ES-I3 (cell line): Measurements from ENCODE around the gene FITM1.

Experiments used
- H3K36me3 ChIP-seq: 2 replicates; pipeline ENCODE4 v1.6.1; 2013; ENCODE audit warnings: mild to moderate bottlenecking, low read length, control low read depth, moderate library complexity; ENCODE audit not compliant: insufficient read depth
- H3K4me1 ChIP-seq: 2 replicates; pipeline ENCODE4 v1.6.1; 2013; ENCODE audit warnings: mild to moderate bottlenecking, control low read depth, low read length; ENCODE audit not compliant: insufficient read depth
- H3K9ac ChIP-seq: 2 replicates; pipeline ENCODE4 v1.6.1; 2013; ENCODE audit warnings: low read depth, mild to moderate bottlenecking, low read length, moderate library complexity
- H3K9me3 ChIP-seq: 2 replicates; pipeline ENCODE4 v1.6.1; 2013; ENCODE audit warnings: mild to moderate bottlenecking, low read length, moderate library complexity; ENCODE audit not compliant: control insufficient read depth, insufficient read depth

The FITM1 gene

DNA sequence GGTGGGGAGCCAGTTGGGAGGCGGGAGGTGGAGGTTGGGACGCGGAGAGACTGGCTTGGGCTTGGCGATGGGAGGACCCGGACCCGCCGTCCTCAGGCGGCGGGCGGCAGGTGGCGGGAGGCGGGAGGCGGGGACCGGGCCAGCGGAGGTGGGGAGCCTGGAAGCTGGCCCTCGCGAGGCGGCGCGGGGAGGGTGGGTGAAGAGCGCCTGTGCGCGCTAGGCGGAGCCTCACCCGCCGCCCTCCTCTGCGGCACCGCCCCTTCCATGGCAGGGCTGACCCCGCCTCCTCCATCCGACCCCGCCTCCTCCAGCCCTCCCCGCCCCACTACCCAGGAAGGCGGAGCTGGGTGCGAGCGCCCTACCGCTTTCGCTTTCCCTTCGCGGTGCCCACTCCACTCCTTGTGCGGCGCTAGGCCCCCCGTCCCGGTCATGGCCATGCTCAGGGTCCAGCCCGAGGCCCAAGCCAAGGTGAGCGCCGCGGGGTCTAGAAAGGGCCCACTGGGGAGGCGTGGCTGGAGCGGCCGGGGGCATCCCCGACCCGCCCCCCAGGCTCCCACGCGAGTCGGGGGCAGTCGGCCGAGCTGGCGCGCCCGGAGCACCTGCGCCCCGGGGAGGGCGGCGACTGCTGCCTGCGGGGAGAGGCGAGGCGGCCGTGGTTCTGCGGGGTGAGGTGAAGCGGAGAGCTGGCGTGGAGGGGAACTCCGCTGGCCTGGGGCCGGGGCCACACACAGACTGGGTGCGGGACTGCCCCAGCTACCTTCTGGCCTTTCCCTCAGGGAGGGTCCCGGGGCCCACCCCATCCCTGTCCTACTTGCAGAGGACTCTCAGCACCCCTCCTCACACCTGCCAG, 5.6 kb downstream of the FITM1 start, which contains the start of gene PSME1:
PSME1 (plus strand) TSS at position 361 of the 850 bp plus-strand sequence; CDS start at position 430, 69 bp downstream.
- no peaks in the 10 kb centered on the region for H3K9me3 ChIP-seq
- no peaks in the 10 kb centered on the region for H3K36me3 ChIP-seq
- no peaks in the 10 kb centered on the region; the same call in 1 of the 2 replicates for H3K4me1 ChIP-seq
- H3K9ac ChIP-seq: peak within 1 kb of the TSS; percentile 88

DNA sequence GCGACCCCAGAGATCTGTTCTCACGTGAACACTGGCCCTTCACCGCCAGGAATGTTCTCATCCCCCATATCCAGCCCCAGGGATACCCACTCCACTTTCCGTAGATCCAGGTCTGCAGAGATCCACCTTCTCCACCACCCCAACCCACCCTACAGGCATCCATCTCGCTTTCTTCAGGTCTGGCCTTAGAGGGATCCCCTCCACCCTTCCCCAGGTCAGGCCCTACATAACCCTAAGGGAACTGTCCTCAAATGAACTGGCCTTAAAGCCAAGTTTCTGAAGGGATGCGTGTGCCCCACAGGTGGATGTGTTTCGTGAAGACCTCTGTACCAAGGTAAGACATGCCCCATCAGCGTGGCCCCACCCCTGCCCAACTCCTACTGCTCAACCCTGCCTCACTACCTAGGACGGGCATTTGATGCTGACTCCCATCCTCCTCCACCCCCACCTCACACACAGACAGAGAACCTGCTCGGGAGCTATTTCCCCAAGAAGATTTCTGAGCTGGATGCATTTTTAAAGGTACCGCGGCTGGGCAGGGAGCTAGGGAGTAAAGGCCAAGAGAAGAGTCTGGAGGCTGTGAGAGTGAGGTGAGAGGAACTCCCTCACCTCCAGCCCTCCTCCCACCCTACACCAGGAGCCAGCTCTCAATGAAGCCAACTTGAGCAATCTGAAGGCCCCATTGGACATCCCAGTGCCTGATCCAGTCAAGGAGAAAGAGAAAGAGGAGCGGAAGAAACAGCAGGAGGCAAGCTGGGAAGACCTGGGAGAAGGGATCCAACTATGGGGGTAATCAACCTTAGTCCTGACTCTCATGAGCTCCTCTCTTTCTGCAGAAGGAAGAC, 6.4 kb downstream of the FITM1 start:
- no peaks in the 10 kb centered on the region for H3K36me3 ChIP-seq
- no peaks in the 10 kb centered on the region for H3K9me3 ChIP-seq
- peak overlapping the region; percentile 88 for H3K9ac ChIP-seq
- H3K4me1 ChIP-seq: no peaks in the 10 kb centered on the region; the same call in 1 of the 2 replicates

DNA sequence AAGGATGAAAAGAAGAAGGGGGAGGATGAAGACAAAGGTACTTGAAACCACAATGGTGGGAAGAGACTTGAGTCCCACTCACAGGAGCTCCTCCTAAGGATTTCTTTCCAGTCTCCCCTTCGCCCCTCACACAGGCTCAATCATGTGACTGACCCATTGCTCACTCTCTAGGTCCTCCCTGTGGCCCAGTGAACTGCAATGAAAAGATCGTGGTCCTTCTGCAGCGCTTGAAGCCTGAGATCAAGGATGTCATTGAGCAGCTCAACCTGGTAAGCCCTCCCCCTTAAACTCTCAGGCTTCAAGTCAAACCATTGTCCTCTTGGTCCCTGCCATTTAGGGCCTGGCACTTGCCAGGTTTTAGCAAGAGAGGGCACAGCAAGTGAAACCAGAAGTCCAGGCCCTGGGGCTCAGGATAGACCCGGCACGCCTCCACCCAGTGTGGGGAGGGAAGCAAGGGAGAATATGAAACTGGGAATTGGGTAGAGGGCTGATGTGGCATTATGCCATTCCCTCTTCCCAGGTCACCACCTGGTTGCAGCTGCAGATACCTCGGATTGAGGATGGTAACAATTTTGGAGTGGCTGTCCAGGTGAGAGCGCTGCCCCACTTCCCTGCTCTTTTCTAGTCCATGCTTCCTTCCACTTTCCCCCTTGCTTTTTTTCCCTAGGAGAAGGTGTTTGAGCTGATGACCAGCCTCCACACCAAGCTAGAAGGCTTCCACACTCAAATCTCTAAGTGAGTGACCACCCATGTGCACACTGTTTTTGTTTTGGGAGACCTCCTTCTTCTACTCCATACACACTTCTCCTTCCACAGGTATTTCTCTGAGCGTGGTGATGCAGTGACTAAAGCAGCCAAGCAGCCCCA, 7.3 kb downstream of the FITM1 start:
- Histone ChIP-seq H3K4me1 (no peaks in the 10 kb centered on the region; the same call in 1 of the 2 replicates), H3K36me3 (no peaks in the 10 kb centered on the region), H3K9ac (no peak overlapping the region), H3K9me3 (no peaks in the 10 kb centered on the region)

DNA sequence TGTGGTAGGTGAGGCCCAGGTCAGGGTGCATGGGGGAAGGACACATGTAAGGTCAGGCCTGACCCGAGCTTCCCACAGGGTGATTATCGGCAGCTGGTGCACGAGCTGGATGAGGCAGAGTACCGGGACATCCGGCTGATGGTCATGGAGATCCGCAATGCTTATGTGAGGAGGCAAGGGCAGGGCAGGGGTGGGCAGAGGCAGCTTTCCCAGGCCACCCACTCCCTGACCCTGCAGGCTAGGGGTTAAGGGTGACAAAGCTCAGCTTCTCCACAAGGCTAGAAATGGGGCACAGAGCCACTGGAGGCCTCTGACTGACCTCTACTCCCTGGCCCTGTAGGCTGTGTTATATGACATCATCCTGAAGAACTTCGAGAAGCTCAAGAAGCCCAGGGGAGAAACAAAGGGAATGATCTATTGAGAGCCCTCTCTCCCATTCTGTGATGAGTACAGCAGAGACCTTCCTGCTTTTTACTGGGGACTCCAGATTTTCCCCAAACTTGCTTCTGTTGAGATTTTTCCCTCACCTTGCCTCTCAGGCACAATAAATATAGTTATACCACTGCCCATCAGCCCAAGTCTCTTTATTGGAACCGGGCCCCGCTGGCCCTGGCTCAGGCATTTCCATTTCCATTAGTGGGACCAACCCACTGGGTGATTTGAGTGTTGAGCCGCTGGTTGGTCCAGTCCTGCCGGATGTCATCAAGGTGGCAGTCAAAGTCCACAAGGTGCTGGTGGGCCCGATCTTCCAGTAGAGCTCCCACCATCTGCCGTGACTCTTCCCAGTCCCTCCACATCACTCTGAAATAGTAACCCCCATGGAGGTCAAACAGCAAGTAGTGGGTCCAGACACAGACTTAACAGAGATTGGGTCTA, 8.2 kb downstream of the FITM1 start:
- no peak overlapping the region for H3K9ac ChIP-seq
- no peaks in the 10 kb centered on the region for H3K9me3 ChIP-seq
- no peaks in the 10 kb centered on the region for H3K36me3 ChIP-seq
- no peaks in the 10 kb centered on the region; the same call in 1 of the 2 replicates for H3K4me1 ChIP-seq

DNA sequence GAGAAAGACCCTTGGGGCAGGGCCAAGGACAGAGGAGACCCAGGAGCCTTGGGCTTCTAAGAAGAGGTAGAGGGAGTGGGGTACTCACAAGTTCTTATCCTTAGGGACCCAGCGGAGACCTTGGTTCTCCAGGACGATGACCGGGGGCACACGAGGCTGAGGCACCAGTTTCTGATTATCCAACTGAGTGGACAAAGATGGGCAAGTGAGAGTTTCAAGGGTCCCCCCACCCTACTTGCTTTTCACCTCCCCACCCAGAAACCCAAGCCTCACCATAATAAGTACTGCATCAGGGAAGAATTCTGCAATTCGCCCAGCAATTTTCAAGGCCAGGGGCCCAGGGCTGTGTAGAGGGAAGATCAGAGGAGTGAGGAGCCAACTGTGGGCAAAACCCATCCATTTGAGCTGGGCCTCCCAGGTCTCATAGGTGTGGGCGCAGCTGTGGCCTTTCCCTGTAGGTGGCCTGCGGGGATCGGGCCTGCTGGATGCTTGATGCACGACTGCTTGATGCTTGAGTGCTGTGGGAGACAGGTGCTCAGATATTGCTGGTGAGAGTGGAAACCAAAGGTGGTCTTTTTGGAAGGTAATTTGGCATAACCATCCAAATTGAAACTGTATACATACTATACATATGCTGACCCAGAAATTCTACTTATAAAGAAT, 8.9 kb downstream of the FITM1 start:
- Histone ChIP-seq H3K36me3 (peaks cover 2% of the 10 kb centered on the region; the same call in 1 of the 2 replicates), H3K4me1 (no peaks in the 10 kb centered on the region; the same call in 1 of the 2 replicates), H3K9me3 (no peaks in the 10 kb centered on the region), H3K9ac (no peak overlapping the region)

DNA sequence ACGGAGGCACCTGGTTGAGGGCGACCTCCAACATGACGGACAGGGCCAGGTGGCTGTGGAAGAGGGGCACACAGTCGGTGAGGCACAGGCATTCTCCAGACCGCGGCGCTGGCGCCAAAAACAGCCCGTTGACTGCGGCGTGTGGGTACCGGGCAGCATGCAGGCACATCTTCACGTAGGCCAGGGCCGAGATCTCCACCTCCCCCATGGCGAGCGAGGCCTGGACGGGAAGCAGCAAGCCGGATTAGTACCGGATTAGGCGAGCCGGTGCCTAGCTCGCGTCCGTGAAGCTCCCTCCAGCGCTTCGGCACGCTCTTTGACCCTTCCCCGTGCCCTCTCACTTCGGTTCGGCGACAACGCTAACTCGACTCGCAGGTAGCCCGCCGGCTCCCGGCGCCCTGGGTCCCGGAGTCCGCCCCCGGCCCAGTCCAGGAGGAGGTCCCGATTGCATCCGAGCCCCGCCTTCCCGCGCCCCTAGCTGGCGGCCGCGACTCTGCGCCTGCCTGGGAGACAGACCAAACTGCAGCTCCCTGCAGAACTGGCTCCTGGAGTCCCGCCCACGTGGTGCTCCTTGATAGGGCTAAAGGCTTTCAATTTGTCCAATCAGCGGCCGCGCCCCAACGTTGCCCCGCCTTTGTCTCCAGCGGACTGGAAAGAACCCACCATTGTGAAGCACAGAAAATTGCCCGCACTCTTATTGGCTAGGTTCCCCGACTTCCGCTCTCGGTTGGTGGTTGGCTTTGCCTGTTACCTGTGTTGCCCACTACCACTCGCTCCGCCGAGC, 10.8 kb downstream of the FITM1 start, which contains the start of gene EMC9:
EMC9 (minus strand) TSS at position 495 of the 784 bp plus-strand sequence; CDS start at position 208, 287 bp downstream.
- Histone ChIP-seq H3K4me1 (no peaks in the 10 kb centered on the region; the same call in 1 of the 2 replicates), H3K9ac (peak within 1 kb of the TSS; percentile 89), H3K9me3 (no peaks in the 10 kb centered on the region), H3K36me3 (peaks cover 2% of the 10 kb centered on the region; the same call in 1 of the 2 replicates)

DNA sequence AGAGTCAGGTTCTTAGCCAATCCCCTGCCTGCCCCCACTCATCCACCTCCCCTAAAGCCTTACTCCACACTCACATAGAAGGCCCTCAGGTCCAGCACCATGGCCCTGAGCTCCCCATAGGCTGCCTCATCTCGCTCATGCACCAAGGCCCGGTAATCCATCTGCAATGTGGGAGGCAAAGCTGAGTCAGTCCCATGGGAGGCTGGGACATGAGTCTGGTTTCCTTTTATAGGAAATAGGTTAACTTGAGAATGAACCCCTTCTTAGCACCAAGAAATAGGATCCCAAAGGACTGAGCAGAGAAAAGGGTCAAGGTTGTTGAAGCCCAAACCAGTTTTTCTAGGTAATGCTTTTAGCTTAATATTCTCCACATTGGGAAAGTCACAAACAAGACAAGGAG, 13.1 kb downstream of the FITM1 start:
- Histone ChIP-seq H3K36me3 (peaks cover 2% of the 10 kb centered on the region; the same call in 1 of the 2 replicates), H3K9ac (no peak overlapping the region), H3K4me1 (peaks cover 5% of the 10 kb centered on the region; the same call in 1 of the 2 replicates), H3K9me3 (no peaks in the 10 kb centered on the region)

DNA sequence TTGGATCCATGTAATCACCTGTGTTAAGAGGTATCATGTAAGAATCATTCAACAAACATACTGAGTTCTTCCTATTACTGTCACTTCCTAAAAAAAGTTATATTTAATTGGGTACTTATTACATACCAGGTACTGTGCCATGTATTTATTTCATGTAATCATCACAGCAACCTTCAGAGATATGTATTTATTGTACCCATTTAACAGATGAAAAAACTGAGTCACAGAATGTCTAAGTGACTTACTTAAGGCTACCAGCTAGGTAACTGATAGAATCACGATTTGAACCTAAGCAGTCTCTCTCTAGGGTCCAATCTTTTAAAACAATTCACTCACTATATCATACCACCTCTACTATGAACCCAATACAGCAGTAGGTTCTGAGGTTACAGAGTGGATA, 14.0 kb downstream of the FITM1 start:
- no peak overlapping the region for H3K9ac ChIP-seq
- peaks cover 6% of the 10 kb centered on the region; the same call in 1 of the 2 replicates for H3K4me1 ChIP-seq
- H3K9me3 ChIP-seq: no peaks in the 10 kb centered on the region
- H3K36me3 ChIP-seq: peaks cover 6% of the 10 kb centered on the region; the same call in 1 of the 2 replicates

DNA sequence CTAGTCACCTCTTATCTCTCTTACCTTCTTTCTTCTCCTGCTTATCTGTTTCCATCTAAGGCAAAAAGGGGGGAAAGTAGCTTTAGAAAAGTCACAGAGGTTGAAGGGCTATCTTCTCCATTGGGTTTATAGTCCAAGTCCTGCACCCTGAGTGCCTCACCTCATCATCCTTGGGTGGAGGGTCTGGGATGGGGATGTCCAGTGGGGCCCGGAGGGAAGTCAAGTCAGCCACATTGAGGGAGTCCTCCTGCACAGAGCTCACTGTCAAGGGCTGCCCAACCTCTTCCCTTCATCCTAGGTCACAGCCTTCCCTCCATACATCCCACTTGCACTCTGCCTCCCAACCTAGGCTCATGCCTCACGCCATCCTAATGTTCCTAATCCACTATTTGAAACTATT, 14.8 kb downstream of the FITM1 start:
- Histone ChIP-seq H3K9ac (no peak overlapping the region), H3K9me3 (no peaks in the 10 kb centered on the region), H3K4me1 (peaks cover 6% of the 10 kb centered on the region; the same call in 1 of the 2 replicates)

DNA sequence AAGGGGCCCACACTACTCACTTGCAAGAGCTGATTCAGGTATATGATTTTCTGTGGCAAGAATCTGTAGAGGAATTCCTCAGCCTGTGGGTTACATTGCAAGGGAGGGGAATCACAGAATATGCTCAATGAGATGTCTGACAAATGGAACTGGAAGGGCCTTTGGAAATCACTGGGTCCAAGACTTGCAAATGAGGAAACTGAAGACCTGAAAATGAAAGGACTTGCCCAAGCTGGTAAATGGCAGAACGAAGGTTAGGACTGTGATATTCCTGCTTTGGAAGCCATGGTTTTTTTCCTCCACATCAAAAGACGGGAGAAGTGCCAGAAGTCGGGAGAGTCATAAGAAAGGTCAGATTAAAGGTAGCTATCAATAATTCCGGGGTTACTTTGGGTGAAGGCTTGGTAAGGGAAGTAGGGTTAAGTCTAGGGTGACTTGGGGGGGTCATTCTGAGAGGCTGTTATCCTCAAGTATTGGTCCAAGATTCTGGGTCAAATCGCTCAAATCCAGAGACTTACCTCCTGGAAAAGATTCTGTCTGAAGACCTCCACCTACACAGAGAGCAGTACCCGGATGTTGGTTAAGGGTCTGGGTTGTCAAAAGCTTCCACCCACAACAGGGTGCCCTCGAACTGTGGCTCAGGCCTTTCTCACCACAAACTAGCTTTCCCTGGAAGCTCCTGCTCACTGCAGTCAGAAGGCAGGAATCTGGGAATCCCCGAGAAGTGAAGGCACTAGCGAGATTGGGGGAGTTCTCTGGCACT, 15.4 kb downstream of the FITM1 start:
- H3K9ac ChIP-seq: peak overlapping the region; percentile 60
- H3K9me3 ChIP-seq: no peaks in the 10 kb centered on the region
- H3K4me1 ChIP-seq: peaks cover 6% of the 10 kb centered on the region; the same call in 1 of the 2 replicates
- H3K36me3 ChIP-seq: peaks cover 7% of the 10 kb centered on the region; the same call in 1 of the 2 replicates

More for the DNA sequence above, 14.8 kb downstream of the FITM1 start:
- peaks cover 7% of the 10 kb centered on the region; the same call in 1 of the 2 replicates for H3K36me3 ChIP-seq

DNA sequence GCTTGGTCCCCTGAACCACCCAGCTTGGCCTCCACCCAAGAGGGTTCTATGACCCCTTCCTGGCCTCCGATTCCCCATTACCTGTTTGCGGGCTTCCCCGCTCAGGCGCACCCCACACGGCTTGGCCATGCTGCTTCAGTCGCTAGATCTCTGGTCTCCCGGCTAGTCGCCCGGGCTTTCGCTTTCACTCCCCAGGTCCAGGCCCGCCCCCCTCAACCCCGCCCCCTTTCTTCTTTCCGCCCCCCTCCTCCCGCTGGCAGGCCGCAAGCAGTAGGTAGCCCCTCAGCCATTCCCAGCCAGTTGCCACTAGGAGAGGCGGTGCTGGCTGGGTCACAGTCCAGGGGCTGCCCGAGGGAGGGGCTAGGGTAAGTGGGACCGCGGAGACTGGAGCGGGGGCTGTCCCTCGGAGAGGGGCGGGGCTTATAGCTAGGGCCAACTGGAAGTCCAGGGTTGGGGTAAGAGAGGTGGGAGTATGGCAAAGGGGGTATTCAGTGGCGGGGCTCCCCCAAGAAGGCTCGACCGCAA, 16.1 kb downstream of the FITM1 start, which contains the start of gene PSME2:
PSME2 (minus strand) TSS at position 158 of the 525 bp plus-strand sequence; CDS start at position 129, 29 bp downstream.
- Histone ChIP-seq H3K36me3 (peaks cover 7% of the 10 kb centered on the region; the same call in 1 of the 2 replicates), H3K9me3 (no peaks in the 10 kb centered on the region), H3K9ac (peak within 1 kb of the TSS; percentile 95), H3K4me1 (peaks cover 6% of the 10 kb centered on the region; the same call in 1 of the 2 replicates)
